GM12892 (cell line): ENCODE results near the gene IGFLR1.

Experiments
- POLR2A ChIP-seq: IDR thresholded peaks from 2 replicates; pipeline ENCODE4 v1.6.1; 2011; ENCODE audit warnings: low read depth, low read length, control low read depth
- POLR2AphosphoS5 ChIP-seq: IDR thresholded peaks from 2 replicates; pipeline ENCODE4 v1.6.1; 2011; ENCODE audit warnings: low read depth, low read length, control low read depth

DNA sequence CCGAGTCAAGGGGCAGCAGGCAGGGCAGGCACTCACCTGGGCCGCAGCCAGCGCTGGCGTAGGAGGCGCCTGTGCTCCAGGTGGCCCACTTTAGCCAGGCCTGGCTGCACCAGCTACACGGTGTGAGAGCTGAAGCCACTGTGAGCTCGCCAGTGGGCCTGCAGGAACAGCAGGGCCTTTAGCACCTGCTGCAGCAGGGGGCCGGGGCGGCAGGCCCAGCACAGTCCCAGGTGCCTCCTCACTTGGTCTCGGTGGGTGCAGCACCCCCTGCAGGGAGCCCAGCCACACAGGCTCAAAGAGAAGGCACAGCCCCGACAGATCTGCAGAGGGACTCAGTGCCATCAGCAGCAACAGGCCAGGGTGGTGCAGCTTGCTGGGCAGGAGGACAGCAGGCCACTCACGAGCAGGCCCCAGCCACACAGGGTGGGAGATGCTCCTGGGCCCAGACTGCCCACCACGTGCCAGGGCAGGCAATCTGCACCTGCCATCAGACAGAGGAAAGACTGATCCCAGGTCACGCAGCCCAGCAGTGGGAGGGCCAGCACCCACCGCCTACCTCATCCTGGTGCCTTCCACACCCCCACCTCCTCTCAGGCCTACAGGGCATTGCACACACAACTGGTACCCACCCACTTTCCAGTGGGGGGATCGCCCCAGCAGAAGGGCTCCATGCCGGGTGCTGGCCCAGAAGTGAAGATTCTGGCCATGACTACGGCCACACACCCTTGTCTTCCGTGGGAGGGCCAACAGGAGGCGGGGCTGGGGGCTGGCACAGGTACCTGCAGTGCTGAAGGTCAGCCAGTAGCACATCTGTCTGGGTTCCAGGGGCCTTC, 48.9 kb upstream of the IGFLR1 start:
- TF ChIP-seq POLR2AphosphoS5 (no peak), POLR2A (no peak)
